SK-N-SH treated with all-trans-retinoic acid at 6 μM for 48 hours (cell line): ENCODE results near the gene CLTB.

ENCODE experiments used
- ATAC-seq: fragments of 200-7000 bp; cut with Tn5 transposase; 3 replicates; pipeline ENCODE4 v1.9.1; 2020; ENCODE audit warnings: mild to moderate bottlenecking, moderate library complexity
- ARNTL ChIP-seq: fragments of 450-650 bp; formaldehyde crosslinking; IDR thresholded peaks from 2 replicates; pipeline ENCODE4 v1.5.0; 2020; ENCODE audit warnings: low read depth, mild to moderate bottlenecking, moderate library complexity, borderline replicate concordance
- BACH2 ChIP-seq: fragments of 250-450 bp; sonication (Bioruptor Pico); IDR thresholded peaks from 2 replicates; pipeline ENCODE4 v1.9.0; 2021; ENCODE audit warnings: mild to moderate bottlenecking, borderline replicate concordance
- CSDC2 ChIP-seq: fragments of 250-450 bp; sonication (Bioruptor Pico); IDR thresholded peaks from 2 replicates; pipeline ENCODE4 v1.5.0; 2020; ENCODE audit warnings: mild to moderate bottlenecking, moderate library complexity
- GLIS3 ChIP-seq: fragments of 250-450 bp; sonication (Bioruptor Pico); IDR thresholded peaks from 2 replicates; pipeline ENCODE4 v1.5.0; 2020; ENCODE audit warnings: mild to moderate bottlenecking, moderate library complexity
- ISL1 ChIP-seq: fragments of 250-450 bp; sonication (Bioruptor Pico); IDR thresholded peaks from 2 replicates; pipeline ENCODE4 v2.1.2; 2022; ENCODE audit warnings: mild to moderate bottlenecking, moderate library complexity
- OSR1 ChIP-seq: fragments of 250-450 bp; sonication (Bioruptor Pico); IDR thresholded peaks from 2 replicates; pipeline ENCODE4 v1.8.0; 2022; ENCODE audit warnings: moderate library complexity, mild to moderate bottlenecking, inconsistent platforms
- PPARA ChIP-seq: fragments of 250-450 bp; sonication (Bioruptor Pico); IDR thresholded peaks from 2 replicates; pipeline ENCODE4 v1.5.0; 2020; ENCODE audit warnings: mild to moderate bottlenecking, borderline replicate concordance
- RARB ChIP-seq: fragments of 250-450 bp; sonication (Bioruptor Pico); IDR thresholded peaks from 2 replicates; pipeline ENCODE4 v1.8.0; 2021; ENCODE audit warnings: mild to moderate bottlenecking, moderate library complexity
- SNAI2 ChIP-seq: fragments of 250-450 bp; sonication (Bioruptor Pico); IDR thresholded peaks from 2 replicates; pipeline ENCODE4 v1.5.0; 2020; ENCODE audit warnings: mild to moderate bottlenecking, moderate library complexity
- TCF4 ChIP-seq: fragments of 250-450 bp; sonication (Bioruptor Pico); IDR thresholded peaks from 2 replicates; pipeline ENCODE4 v1.8.0; 2021; ENCODE audit warnings: mild to moderate bottlenecking, moderate library complexity, borderline replicate concordance
- TOX ChIP-seq: fragments of 250-450 bp; sonication (Bioruptor Pico); IDR thresholded peaks from 2 replicates; pipeline ENCODE4 v1.8.0; 2021; ENCODE audit warnings: mild to moderate bottlenecking, moderate library complexity, borderline replicate concordance
- ZC3H10 ChIP-seq: fragments of 250-450 bp; sonication (Bioruptor Pico); IDR thresholded peaks from 2 replicates; pipeline ENCODE4 v1.5.1; 2021; ENCODE audit warnings: mild to moderate bottlenecking, moderate library complexity
- ZFP30 ChIP-seq: fragments of 450-650 bp; formaldehyde crosslinking; IDR thresholded peaks from 2 replicates; pipeline ENCODE4 v1.5.0; 2022; ENCODE audit warnings: mild to moderate bottlenecking, moderate library complexity
- ZNF565 ChIP-seq: fragments of 450-650 bp; formaldehyde crosslinking; conservative IDR thresholded peaks from 2 replicates; pipeline ENCODE4 v1.5.0; 2020; ENCODE audit warnings: low read depth, mild to moderate bottlenecking, moderate library complexity
- ZNF70 ChIP-seq: fragments of 450-650 bp; formaldehyde crosslinking; IDR thresholded peaks from 2 replicates; pipeline ENCODE4 v1.5.0; 2020; ENCODE audit warnings: mild to moderate bottlenecking, moderate library complexity
- ZNF8 ChIP-seq: fragments of 450-650 bp; formaldehyde crosslinking; IDR thresholded peaks from 2 replicates; pipeline ENCODE4 v1.5.0; 2020; ENCODE audit warnings: mild to moderate bottlenecking, moderate library complexity
- TF ChIP-seq, protein P1 (sequence below): fragments of 250-450 bp; sonication (Bioruptor Pico); IDR thresholded peaks from 2 replicates; pipeline ENCODE4 v1.5.1; 2021; ENCODE audit warnings: mild to moderate bottlenecking, moderate library complexity
- TF ChIP-seq, protein P2 (sequence below): fragments of 250-450 bp; sonication (Bioruptor Pico); IDR thresholded peaks from 2 replicates; pipeline ENCODE4 v1.5.1; 2020; ENCODE audit warnings: low read depth, mild to moderate bottlenecking, moderate library complexity
- TF ChIP-seq, protein P3 (sequence below): fragments of 250-450 bp; sonication (Bioruptor Pico); IDR thresholded peaks from 2 replicates; pipeline ENCODE4 v1.5.0; 2020; ENCODE audit warnings: mild to moderate bottlenecking, moderate library complexity
- TF ChIP-seq, protein P4 (sequence below): fragments of 250-450 bp; sonication (Bioruptor Pico); IDR thresholded peaks from 2 replicates; pipeline ENCODE4 v1.8.0; 2021; ENCODE audit warnings: low read depth, mild to moderate bottlenecking, moderate library complexity, borderline replicate concordance
- TF ChIP-seq, protein P5 (sequence below): fragments of 250-450 bp; sonication (Bioruptor Pico); IDR thresholded peaks from 2 replicates; pipeline ENCODE4 v1.8.0; 2020; ENCODE audit warnings: mild to moderate bottlenecking, moderate library complexity, borderline replicate concordance

Gene CLTB

DNA sequence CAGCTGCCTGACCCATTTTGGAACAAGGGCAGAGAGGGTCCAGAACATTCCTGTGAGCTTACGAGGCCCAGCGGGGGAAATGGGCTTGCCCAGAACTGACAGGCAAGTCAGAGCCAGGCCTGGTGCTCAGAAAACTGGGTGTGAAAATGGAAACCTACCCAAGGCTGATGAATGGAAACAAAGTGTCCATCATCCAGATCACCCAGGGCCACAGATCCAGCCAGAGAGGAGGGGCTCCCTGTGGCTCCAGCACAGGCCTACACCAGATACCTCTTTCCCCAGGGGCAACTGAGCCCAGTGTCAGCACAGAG, 3.1 kb downstream of the CLTB start:
- no peak for TF ChIP-seq ZC3H10 (CRISPR knock-in tag)
- TF ChIP-seq, protein P1, sequence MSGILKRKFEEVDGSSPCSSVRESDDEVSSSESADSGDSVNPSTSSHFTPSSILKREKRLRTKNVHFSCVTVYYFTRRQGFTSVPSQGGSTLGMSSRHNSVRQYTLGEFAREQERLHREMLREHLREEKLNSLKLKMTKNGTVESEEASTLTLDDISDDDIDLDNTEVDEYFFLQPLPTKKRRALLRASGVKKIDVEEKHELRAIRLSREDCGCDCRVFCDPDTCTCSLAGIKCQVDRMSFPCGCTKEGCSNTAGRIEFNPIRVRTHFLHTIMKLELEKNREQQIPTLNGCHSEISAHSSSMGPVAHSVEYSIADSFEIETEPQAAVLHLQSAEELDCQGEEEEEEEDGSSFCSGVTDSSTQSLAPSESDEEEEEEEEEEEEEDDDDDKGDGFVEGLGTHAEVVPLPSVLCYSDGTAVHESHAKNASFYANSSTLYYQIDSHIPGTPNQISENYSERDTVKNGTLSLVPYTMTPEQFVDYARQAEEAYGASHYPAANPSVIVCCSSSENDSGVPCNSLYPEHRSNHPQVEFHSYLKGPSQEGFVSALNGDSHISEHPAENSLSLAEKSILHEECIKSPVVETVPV (CRISPR knock-in tag), result no peak
- no peak for TF ChIP-seq RARB (CRISPR knock-in tag)
- TF ChIP-seq ARNTL (CRISPR knock-in tag), result no peak
- TF ChIP-seq PPARA (CRISPR knock-in tag), result no peak
- TF ChIP-seq GLIS3 (CRISPR knock-in tag), result no peak
- ATAC-seq, result no peak

DNA sequence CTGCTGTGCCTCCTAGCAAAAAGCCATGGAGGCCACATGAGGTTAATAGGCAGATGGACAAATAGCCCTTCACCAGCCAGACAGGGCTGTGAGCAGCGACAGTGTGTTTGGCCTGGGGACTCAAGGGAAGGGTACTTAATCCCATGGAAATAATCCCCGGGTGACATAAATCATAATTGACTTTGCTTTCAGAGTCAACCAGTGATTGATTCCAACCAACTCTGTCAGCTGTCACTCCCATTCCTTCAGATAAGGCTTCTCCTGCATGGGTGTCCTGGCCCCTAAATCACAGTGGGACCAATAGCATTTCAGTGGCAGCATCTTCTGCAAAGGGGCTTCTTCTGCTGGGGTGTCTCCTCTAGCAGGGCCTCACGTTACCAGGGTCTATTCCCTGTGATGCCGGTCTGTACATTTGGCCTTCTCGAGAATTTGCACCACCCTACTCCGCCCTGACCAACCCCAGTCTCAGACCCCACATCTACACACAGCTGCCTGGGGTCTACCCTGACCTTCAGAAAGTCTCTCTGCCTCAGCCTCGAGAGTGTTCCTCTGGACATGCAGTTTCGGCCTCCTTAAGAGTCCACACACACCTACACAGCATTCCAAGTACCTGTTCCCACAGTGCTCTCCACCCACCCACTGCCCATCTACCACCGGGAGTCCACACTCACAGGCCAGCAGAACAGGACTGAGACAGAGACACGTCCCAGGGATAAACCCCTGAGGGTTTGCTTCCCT, 3.7 kb downstream of the CLTB start:
- no peak for ATAC-seq
- no peak for TF ChIP-seq SNAI2 (CRISPR knock-in tag)
- no peak for TF ChIP-seq GLIS3 (CRISPR knock-in tag)
- no peak for TF ChIP-seq RARB (CRISPR knock-in tag)
- TF ChIP-seq, protein P2, sequence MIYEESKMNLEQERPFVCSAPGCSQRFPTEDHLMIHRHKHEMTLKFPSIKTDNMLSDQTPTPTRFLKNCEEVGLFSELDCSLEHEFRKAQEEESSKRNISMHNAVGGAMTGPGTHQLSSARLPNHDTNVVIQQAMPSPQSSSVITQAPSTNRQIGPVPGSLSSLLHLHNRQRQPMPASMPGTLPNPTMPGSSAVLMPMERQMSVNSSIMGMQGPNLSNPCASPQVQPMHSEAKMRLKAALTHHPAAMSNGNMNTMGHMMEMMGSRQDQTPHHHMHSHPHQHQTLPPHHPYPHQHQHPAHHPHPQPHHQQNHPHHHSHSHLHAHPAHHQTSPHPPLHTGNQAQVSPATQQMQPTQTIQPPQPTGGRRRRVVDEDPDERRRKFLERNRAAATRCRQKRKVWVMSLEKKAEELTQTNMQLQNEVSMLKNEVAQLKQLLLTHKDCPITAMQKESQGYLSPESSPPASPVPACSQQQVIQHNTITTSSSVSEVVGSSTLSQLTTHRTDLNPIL, result no peak
- no peak for TF ChIP-seq ZNF565
- TF ChIP-seq, protein P3, sequence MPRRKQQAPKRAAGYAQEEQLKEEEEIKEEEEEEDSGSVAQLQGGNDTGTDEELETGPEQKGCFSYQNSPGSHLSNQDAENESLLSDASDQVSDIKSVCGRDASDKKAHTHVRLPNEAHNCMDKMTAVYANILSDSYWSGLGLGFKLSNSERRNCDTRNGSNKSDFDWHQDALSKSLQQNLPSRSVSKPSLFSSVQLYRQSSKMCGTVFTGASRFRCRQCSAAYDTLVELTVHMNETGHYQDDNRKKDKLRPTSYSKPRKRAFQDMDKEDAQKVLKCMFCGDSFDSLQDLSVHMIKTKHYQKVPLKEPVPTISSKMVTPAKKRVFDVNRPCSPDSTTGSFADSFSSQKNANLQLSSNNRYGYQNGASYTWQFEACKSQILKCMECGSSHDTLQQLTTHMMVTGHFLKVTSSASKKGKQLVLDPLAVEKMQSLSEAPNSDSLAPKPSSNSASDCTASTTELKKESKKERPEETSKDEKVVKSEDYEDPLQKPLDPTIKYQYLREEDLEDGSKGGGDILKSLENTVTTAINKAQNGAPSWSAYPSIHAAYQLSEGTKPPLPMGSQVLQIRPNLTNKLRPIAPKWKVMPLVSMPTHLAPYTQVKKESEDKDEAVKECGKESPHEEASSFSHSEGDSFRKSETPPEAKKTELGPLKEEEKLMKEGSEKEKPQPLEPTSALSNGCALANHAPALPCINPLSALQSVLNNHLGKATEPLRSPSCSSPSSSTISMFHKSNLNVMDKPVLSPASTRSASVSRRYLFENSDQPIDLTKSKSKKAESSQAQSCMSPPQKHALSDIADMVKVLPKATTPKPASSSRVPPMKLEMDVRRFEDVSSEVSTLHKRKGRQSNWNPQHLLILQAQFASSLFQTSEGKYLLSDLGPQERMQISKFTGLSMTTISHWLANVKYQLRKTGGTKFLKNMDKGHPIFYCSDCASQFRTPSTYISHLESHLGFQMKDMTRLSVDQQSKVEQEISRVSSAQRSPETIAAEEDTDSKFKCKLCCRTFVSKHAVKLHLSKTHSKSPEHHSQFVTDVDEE (CRISPR knock-in tag), result no peak
- no peak for TF ChIP-seq ARNTL (CRISPR knock-in tag)
- TF ChIP-seq, protein P4, sequence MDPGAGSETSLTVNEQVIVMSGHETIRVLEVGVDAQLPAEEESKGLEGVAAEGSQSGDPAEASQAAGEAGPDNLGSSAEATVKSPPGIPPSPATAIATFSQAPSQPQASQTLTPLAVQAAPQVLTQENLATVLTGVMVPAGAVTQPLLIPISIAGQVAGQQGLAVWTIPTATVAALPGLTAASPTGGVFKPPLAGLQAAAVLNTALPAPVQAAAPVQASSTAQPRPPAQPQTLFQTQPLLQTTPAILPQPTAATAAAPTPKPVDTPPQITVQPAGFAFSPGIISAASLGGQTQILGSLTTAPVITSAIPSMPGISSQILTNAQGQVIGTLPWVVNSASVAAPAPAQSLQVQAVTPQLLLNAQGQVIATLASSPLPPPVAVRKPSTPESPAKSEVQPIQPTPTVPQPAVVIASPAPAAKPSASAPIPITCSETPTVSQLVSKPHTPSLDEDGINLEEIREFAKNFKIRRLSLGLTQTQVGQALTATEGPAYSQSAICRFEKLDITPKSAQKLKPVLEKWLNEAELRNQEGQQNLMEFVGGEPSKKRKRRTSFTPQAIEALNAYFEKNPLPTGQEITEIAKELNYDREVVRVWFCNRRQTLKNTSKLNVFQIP (CRISPR knock-in tag), result no peak
- TF ChIP-seq, protein P5, sequence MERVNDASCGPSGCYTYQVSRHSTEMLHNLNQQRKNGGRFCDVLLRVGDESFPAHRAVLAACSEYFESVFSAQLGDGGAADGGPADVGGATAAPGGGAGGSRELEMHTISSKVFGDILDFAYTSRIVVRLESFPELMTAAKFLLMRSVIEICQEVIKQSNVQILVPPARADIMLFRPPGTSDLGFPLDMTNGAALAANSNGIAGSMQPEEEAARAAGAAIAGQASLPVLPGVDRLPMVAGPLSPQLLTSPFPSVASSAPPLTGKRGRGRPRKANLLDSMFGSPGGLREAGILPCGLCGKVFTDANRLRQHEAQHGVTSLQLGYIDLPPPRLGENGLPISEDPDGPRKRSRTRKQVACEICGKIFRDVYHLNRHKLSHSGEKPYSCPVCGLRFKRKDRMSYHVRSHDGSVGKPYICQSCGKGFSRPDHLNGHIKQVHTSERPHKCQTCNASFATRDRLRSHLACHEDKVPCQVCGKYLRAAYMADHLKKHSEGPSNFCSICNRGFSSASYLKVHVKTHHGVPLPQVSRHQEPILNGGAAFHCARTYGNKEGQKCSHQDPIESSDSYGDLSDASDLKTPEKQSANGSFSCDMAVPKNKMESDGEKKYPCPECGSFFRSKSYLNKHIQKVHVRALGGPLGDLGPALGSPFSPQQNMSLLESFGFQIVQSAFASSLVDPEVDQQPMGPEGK (CRISPR knock-in tag), result no peak
- TF ChIP-seq ISL1, result no peak
- no peak for TF ChIP-seq ZFP30
- no peak for TF ChIP-seq OSR1
- no peak for TF ChIP-seq BACH2 (CRISPR knock-in tag)
- TF ChIP-seq ZNF70 (CRISPR knock-in tag), result no peak
- no peak for TF ChIP-seq TOX (CRISPR knock-in tag)
- no peak for TF ChIP-seq ZC3H10 (CRISPR knock-in tag)
- no peak for TF ChIP-seq ZNF8

DNA sequence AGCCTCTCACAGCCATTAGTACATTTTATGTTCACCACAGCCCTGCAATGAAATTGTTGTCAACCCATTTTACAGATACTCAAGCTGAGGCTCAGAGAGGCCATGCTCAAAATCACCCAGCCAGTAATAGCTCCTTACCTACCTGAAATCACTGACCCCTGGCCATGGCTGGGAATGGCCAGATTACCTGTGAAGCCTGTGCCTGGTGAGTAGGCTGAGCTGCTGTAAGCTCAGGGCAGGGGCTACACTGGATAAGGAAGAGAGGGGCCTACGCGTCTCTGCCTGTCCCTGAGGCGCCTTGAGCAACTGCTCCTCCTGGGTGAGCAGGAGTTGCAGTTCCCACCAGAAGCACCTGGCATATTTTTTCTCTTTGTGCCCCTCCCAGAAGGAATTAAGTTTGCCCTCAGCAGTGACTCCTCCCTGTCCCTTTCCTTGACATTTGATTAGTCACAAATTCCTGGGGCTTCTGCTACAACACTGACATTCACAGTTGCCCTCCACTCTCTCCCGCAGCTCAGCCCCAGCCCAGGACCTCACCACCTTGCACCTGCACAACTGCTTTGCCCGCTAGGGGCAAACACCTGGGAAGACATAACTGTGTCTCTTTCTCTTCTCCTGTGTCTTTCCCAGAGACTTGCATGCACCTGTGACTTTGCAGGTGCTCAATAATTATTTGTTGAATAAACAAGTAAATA, 5.7 kb downstream of the CLTB start:
- ATAC-seq, result no peak
- TF ChIP-seq, protein P2, result no peak
- TF ChIP-seq CSDC2 (no peak), GLIS3 (CRISPR knock-in tag) (no peak), ZNF8 (no peak), SNAI2 (CRISPR knock-in tag) (no peak), ISL1 (no peak), ARNTL (CRISPR knock-in tag) (no peak), RARB (CRISPR knock-in tag) (no peak), TCF4 (CRISPR knock-in tag) (no peak), ZNF70 (CRISPR knock-in tag) (no peak), PPARA (CRISPR knock-in tag) (no peak), ZFP30 (no peak), ZC3H10 (CRISPR knock-in tag) (no peak), ZNF565 (no peak), OSR1 (no peak)
- TF ChIP-seq, protein P5 (CRISPR knock-in tag), result no peak
